ENCODE data around the gene UAP1L1. TPM values are rescaled to one million over a fixed set of nuclear protein-coding genes. Genes with fewer than 3 reads are reported as not detected.

UAP1L1 gene
- total RNA-seq, 1 experiment from 2014 or later = 6.6 TPM

DNA sequence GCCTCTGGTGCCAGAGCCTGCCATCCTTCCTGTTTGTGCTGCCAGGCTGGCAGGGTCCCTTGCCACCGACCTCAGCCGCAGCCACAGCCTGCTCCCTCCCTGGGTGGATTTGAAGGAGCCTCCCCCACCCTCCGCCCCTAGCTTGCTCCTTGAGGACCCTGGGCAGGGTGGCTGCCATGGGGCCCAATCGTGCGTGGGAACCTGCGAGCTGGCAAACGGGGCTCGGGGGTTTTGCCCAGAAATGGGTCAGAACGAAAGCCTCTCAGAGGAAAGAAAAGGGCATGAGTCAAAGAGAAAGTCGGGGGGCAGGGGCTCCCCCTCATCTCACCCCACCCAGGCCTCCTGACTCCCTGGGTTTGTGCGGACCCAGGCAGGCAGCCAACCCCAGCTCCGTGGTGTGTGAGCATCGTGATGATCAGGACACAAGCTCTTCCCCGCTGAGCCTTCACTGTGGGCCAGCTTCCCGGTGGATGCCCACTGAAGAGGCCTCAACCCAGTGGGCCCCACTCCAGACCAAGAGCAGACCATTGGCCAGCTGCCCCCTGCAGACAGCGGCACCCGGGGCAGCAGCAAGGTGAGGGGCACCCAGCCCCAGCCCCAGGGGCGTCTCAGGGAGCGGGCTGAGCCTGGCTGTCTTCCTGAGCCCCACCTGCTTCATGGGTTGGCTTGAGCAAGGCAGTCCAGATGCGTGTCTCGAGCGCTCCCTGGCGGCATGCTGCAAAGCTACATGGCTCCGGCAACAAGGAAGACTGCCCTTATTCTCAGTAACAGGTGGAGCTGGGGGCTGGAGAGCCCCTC lies 42.4 kb upstream of the UAP1L1 start:
- H2AK5ac ChIP-seq (ENCODE audit: insufficient read length, low read length) = no peak overlapping the region
- H3K9ac ChIP-seq (ENCODE audit: extremely low read depth, insufficient read length, low read length) = no peak overlapping the region
- Mint-ChIP-seq H3K9me3 (no peaks in the 10 kb centered on the region), H3K36me3 (ENCODE audit: insufficient read depth in 1 of 3, low read depth in 3 of 3) (peaks cover 0 to 12% (median 5%) of the 10 kb centered on the region in 3 experiments; a peak in 5 of 7 replicates), H3K4me1 (no peaks in the 10 kb centered on the region; a peak in 1 of 4 replicates), H3K27ac (no peak overlapping the region), H3K27me3 (ENCODE audit: low read depth) (peaks cover 19% of the 10 kb centered on the region), H3K4me3 (no peak overlapping the region)
- H2AFZ ChIP-seq (ENCODE audit: low read length) = no peak overlapping the region
- no peaks in the 10 kb centered on the region for H3K4me1 ChIP-seq (ENCODE audit: insufficient read depth, low read length)
- no peaks in the 10 kb centered on the region for H3K79me2 ChIP-seq (ENCODE audit: insufficient read depth, low read length)
- no CpG with 5 or more reads among the region's 24 CpGs for WGBS (ENCODE audit: extremely low coverage, insufficient read length, low lambda C conversion rate)
- no peak overlapping the region for H2BK5ac ChIP-seq (ENCODE audit: insufficient read length, low read length)
- H2BK12ac ChIP-seq (ENCODE audit: insufficient read length, low read depth, low read length) = no peak overlapping the region
- no peak overlapping the region for H2BK20ac ChIP-seq (ENCODE audit: low read depth, low read length, poor library complexity, severe bottlenecking)
- no peak overlapping the region for H3K4ac ChIP-seq (ENCODE audit: low read depth, low read length)
- peak; percentile 93 for TF ChIP-seq CTCF (conservative IDR thresholded peaks at IDR 0.05)
- H3T11ph ChIP-seq (ENCODE audit: low read length) = no peak overlapping the region
- H3K9me3 ChIP-seq (ENCODE audit: control insufficient read depth, low read depth, low read length) = no peaks in the 10 kb centered on the region
- H4K8ac ChIP-seq (replicated peaks; ENCODE audit: insufficient read length, low read depth, low read length) = no peak overlapping the region
- no peaks in the 10 kb centered on the region for H3K23me2 ChIP-seq (ENCODE audit: insufficient read length, low read depth, low read length, poor library complexity, severe bottlenecking)
- DNase-seq = peak; percentile 91
- no peak overlapping the region for H2BK15ac ChIP-seq (ENCODE audit: low read depth, low read length)
- no peaks in the 10 kb centered on the region for H3K79me1 ChIP-seq (ENCODE audit: insufficient read depth, low read depth, low read length, poor library complexity, severe bottlenecking)
- no peak overlapping the region for H3K56ac ChIP-seq (ENCODE audit: insufficient read length, low read depth, low read length)
- no peak overlapping the region for H3K18ac ChIP-seq (ENCODE audit: insufficient read length, low read depth, low read length)
- H4K5ac ChIP-seq (ENCODE audit: insufficient read length, low read depth, low read length) = no peak overlapping the region
- no peak overlapping the region for H3K4me2 ChIP-seq (ENCODE audit: insufficient read depth, insufficient read length, low read length)
- H3K27me3 ChIP-seq (ENCODE audit: insufficient read depth, low read length) = no peaks in the 10 kb centered on the region
- H3K14ac ChIP-seq (ENCODE audit: insufficient read depth, low read length) = no peak overlapping the region
- no peak overlapping the region for H2BK120ac ChIP-seq (ENCODE audit: low read depth, low read length, poor library complexity, severe bottlenecking)
- no peaks in the 10 kb centered on the region for H4K20me1 ChIP-seq (ENCODE audit: control insufficient read depth, insufficient read depth, insufficient read length)
- H3K23ac ChIP-seq (ENCODE audit: insufficient read length, low read depth, low read length) = no peak overlapping the region
- H3K27ac ChIP-seq (ENCODE audit: insufficient read length, low read depth, low read length) = no peak overlapping the region
- H4K91ac ChIP-seq (ENCODE audit: insufficient read length, low read depth, low read length) = no peak overlapping the region

Data from H9 (cell line).